ENCODE data around the gene ZBTB1. TPM values are rescaled to one million over a fixed set of nuclear protein-coding genes. Genes with fewer than 3 reads are reported as not detected.
"Not testable (repeated sequence)": the region's sequence is repeated elsewhere in the genome, so short reads cannot be mapped to it uniquely, and the experiment has no call there.

Gene ZBTB1
- total and polyA plus RNA-seq, 10 of the 15 experiments (the other 5 are each of a cell fraction or from before 2014, with no cell fraction given): 12.3 to 127 (median 40.0) TPM

DNA sequence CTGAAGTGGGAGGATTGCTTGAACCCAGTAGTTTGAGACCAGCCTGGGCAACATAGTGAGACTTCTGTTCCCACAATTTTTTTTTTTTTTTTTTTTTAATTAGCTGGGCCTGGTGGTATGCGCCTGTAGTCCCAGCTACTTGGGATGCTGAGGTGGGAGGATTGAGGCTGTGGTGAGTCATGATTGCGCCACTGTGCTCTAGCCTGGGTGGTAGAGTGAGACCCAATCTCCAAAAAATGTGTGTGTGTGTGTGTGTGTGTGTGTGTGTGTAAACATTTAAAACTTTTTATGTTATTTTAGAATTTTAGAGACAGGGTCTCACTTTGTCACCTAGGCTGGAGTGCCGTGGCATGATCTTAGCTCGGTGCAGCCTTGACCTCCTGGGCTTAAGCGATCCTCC lies 52.0 kb downstream of the ZBTB1 start:
- Histone ChIP-seq H3K4me2 (ENCODE audit: control insufficient read depth, insufficient read depth) (no peak overlapping the region), H3K4me1 (ENCODE audit: control insufficient read depth, insufficient read depth, low read length) (no peaks in the 10 kb centered on the region), H3K9me3 (replicated peaks; ENCODE audit: control insufficient read depth, insufficient read depth, low read length) (no peaks in the 10 kb centered on the region), H2AFZ (ENCODE audit: control insufficient read depth, low read depth, low read length) (no peak overlapping the region), H3K27me3 (replicated peaks in 1 of 2; ENCODE audit: control insufficient read depth in 2 of 2, insufficient read depth in 2 of 2, low read length in 1 of 2) (peaks cover 0 to 3% of the 10 kb centered on the region in 2 experiments; a peak in 1 of 4 replicates), H3K9ac (ENCODE audit: control insufficient read depth, insufficient read depth, low read length) (no peak overlapping the region), H4K20me1 (ENCODE audit: control insufficient read depth, insufficient read depth) (no peaks in the 10 kb centered on the region), H3K4me3 (no peak overlapping the region), H3K79me2 (ENCODE audit: control insufficient read depth, insufficient read depth, low read length) (no peaks in the 10 kb centered on the region), H3K27ac (ENCODE audit: control insufficient read depth, insufficient read depth) (no peak overlapping the region), H3K36me3 (ENCODE audit: control insufficient read depth in 2 of 2, insufficient read depth in 2 of 2, low read length in 1 of 2) (no peaks in the 10 kb centered on the region)
- RAD21 ChIA-PET (ENCODE audit: unreplicated experiment): interaction anchor here (0.7 kb wide), 1 partner anchor 211 kb away, joined by 3 read pairs; no protein-coding TSS in a partner anchor
- in situ Hi-C loops (cut with MboI): no loop called here
- SMC1A ChIA-PET (ENCODE audit: uncharacterized antibody, unreplicated experiment): no interaction called here
- TF ChIP-seq FOS (IDR thresholded peaks at IDR 0.05; ENCODE audit: borderline replicate concordance, extremely low read depth, insufficient read length) (no peak), HDAC2 (IDR thresholded peaks at IDR 0.05) (no peak), TARDBP (IDR thresholded peaks at IDR 0.05; ENCODE audit: borderline replicate concordance) (no peak), ZNF24 (IDR thresholded peaks at IDR 0.05) (no peak), NFYA (IDR thresholded peaks at IDR 0.05; ENCODE audit: borderline replicate concordance, low read depth, low read length) (no peak), RBBP5 (conservative IDR thresholded peaks at IDR 0.05) (no peak), ZBED1 (IDR thresholded peaks at IDR 0.05; ENCODE audit: borderline replicate concordance) (no peak), TCF3 (IDR thresholded peaks at IDR 0.05; ENCODE audit: borderline replicate concordance, insufficient read depth, low read depth, low read length) (no peak), CBFB (IDR thresholded peaks at IDR 0.05; ENCODE audit: low read depth) (no peak)
- TF ChIP-seq, protein P1, sequence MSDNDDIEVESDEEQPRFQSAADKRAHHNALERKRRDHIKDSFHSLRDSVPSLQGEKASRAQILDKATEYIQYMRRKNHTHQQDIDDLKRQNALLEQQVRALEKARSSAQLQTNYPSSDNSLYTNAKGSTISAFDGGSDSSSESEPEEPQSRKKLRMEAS (IDR thresholded peaks at IDR 0.05; ENCODE audit: low read depth, low read length): no peak
- TF ChIP-seq, protein P2, sequence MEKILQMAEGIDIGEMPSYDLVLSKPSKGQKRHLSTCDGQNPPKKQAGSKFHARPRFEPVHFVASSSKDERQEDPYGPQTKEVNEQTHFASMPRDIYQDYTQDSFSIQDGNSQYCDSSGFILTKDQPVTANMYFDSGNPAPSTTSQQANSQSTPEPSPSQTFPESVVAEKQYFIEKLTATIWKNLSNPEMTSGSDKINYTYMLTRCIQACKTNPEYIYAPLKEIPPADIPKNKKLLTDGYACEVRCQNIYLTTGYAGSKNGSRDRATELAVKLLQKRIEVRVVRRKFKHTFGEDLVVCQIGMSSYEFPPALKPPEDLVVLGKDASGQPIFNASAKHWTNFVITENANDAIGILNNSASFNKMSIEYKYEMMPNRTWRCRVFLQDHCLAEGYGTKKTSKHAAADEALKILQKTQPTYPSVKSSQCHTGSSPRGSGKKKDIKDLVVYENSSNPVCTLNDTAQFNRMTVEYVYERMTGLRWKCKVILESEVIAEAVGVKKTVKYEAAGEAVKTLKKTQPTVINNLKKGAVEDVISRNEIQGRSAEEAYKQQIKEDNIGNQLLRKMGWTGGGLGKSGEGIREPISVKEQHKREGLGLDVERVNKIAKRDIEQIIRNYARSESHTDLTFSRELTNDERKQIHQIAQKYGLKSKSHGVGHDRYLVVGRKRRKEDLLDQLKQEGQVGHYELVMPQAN (conservative IDR thresholded peaks at IDR 0.05): no peak
- no peak for ATAC-seq
- POLR2A ChIA-PET: interaction anchor here (0.6 to 0.7 kb wide), 2 partner anchors 20 to 688 kb away, joined by 4 read pairs; no protein-coding TSS in a partner anchor
- no TSS peak for BruUV-seq (replicated peaks)
- CTCF ChIA-PET: no interaction called here
- 54% methylated on average over 4 of the region's 5 CpGs for WGBS (ENCODE audit: insufficient coverage, insufficient replicate concordance, low lambda C conversion rate, missing lambda C conversion rate)
- intact Hi-C loops (cut with micrococcal nuclease; ENCODE audit: unreplicated experiment): no loop called here
- FAIRE-seq: no peak
- no peak for DNase-seq (ENCODE audit: low read depth, low spot score)

DNA sequence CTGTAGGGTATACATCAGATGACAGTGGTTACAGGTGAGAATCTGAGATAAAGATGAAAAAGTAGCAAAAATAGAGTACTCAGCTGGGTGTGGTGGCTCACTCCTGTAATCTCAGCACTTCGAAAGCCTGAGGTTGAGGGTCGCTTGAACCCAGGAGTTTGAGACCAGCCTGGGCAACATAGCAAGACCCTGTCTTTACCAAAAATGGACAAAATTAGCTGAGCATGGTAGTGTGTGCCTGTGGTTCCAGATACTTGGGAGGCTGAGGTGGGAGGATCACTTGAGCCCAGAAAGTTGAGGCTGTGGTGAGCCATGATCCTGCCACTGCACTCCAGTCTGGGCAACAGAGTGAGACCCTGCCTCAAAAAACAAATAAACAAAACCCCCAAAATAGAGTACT lies 53.6 kb downstream of the ZBTB1 start:
- FAIRE-seq, CTCF ChIA-PET: not testable (repeated sequence)

More for the DNA sequence above, 53.6 kb downstream of the ZBTB1 start:
- BruUV-seq (replicated peaks); SMC1A ChIA-PET (ENCODE audit: uncharacterized antibody, unreplicated experiment); H4K20me1 ChIP-seq (ENCODE audit: control insufficient read depth, insufficient read depth); intact Hi-C loops (cut with micrococcal nuclease; ENCODE audit: unreplicated experiment); DNase-seq (ENCODE audit: low read depth, low spot score); ATAC-seq; POLR2A ChIA-PET; H2AFZ ChIP-seq (ENCODE audit: control insufficient read depth, low read depth, low read length); RAD21 ChIA-PET (ENCODE audit: unreplicated experiment); H3K4me2 ChIP-seq (ENCODE audit: control insufficient read depth, insufficient read depth); H3K9me3 ChIP-seq (replicated peaks; ENCODE audit: control insufficient read depth, insufficient read depth, low read length); H3K4me1 ChIP-seq (ENCODE audit: control insufficient read depth, insufficient read depth, low read length); H3K4me3 ChIP-seq; H3K9ac ChIP-seq (ENCODE audit: control insufficient read depth, insufficient read depth, low read length); H3K27me3 ChIP-seq (replicated peaks in 1 of 2; ENCODE audit: control insufficient read depth in 2 of 2, insufficient read depth in 2 of 2, low read length in 1 of 2); H3K27ac ChIP-seq (ENCODE audit: control insufficient read depth, insufficient read depth); in situ Hi-C loops (cut with MboI); H3K36me3 ChIP-seq (ENCODE audit: control insufficient read depth in 2 of 2, insufficient read depth in 2 of 2, low read length in 1 of 2); H3K79me2 ChIP-seq (ENCODE audit: control insufficient read depth, insufficient read depth, low read length): not testable (repeated sequence)
- WGBS (ENCODE audit: insufficient coverage, insufficient replicate concordance, low lambda C conversion rate, missing lambda C conversion rate): 38% methylated on average over 2 of the region's 2 CpGs

Data from GM12878 (cell line).